Nephron (organoid): ENCODE data around the gene PARVA.

ENCODE experiments used
- H3K27ac Mint-ChIP-seq, 3 experiments: 2 replicates each; pipeline ENCODE4 v1.8.0; 2020; ENCODE audit warnings: mixed read lengths in 3 of 3, mild to moderate bottlenecking in 2 of 3, moderate library complexity in 1 of 3
- H3K27me3 Mint-ChIP-seq: 2 replicates; pipeline ENCODE4 v1.8.0; 2021; ENCODE audit warnings: low read depth, mild to moderate bottlenecking, moderate library complexity, mixed read lengths
- H3K36me3 Mint-ChIP-seq: 2 replicates; pipeline ENCODE4 v1.8.0; 2020; ENCODE audit warnings: low read depth, mixed read lengths
- H3K4me1 Mint-ChIP-seq: 2 replicates; pipeline ENCODE4 v1.8.0; 2020; ENCODE audit warnings: mixed read lengths
- H3K4me3 Mint-ChIP-seq, 3 experiments: 2 replicates each; pipeline ENCODE4 v1.8.0; 2020; ENCODE audit warnings: mild to moderate bottlenecking in 3 of 3, mixed read lengths in 3 of 3, moderate library complexity in 2 of 3
- H3K9me3 Mint-ChIP-seq: 2 replicates; pipeline ENCODE4 v1.8.0; 2020; ENCODE audit warnings: mixed read lengths
- CTCF ChIP-seq, 3 experiments: fragments of 200-600 bp; sonication (generic); IDR thresholded peaks; one replicate each; pipeline ENCODE4 v1.5.0; 2021; ENCODE audit warnings: antibody characterized with exemption in 3 of 3; ENCODE audit not compliant: unreplicated experiment in 3 of 3

PARVA gene

DNA sequence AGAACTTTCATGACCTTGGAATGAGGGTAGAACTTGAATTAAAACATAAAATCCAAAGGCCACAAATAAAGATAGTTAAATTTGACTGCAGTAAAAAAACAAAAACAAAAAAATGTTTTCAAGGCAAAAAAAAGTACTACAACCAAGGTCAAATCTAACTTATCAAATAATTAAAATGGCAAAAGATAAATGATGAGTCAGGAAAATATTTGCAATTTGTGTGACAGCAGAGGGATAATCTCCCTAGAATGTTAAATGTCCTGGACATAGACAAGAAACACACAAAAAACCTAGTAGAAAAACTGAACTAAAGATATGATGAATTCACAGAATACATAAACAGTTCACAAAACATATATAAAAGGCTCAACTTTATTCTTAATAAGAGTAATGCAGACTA lies 186.6 kb downstream of the PARVA start:
- Mint-ChIP-seq H3K4me1 (peaks cover 3% of the 10 kb centered on the region), H3K27me3 (no peaks in the 10 kb centered on the region), H3K27ac (no peak overlapping the region), H3K9me3 (peaks cover 10% of the 10 kb centered on the region), H3K4me3 (no peak overlapping the region), H3K36me3 (peaks cover 5% of the 10 kb centered on the region)
- TF ChIP-seq CTCF (IDR thresholded peaks at IDR 0.05; ENCODE audit: unreplicated experiment in 3 of 3) = no peak

GRCh38 chr11:12565406-12565805 lies 188.0 kb downstream of the PARVA start:
- TF ChIP-seq CTCF (IDR thresholded peaks at IDR 0.05; ENCODE audit: unreplicated experiment in 3 of 3) = no peak
- Mint-ChIP-seq H3K27me3 (no peaks in the 10 kb centered on the region), H3K27ac (no peak overlapping the region), H3K9me3 (peaks cover 10% of the 10 kb centered on the region), H3K4me1 (peaks cover 3% of the 10 kb centered on the region), H3K36me3 (peaks cover 5% of the 10 kb centered on the region), H3K4me3 (no peak overlapping the region)

DNA sequence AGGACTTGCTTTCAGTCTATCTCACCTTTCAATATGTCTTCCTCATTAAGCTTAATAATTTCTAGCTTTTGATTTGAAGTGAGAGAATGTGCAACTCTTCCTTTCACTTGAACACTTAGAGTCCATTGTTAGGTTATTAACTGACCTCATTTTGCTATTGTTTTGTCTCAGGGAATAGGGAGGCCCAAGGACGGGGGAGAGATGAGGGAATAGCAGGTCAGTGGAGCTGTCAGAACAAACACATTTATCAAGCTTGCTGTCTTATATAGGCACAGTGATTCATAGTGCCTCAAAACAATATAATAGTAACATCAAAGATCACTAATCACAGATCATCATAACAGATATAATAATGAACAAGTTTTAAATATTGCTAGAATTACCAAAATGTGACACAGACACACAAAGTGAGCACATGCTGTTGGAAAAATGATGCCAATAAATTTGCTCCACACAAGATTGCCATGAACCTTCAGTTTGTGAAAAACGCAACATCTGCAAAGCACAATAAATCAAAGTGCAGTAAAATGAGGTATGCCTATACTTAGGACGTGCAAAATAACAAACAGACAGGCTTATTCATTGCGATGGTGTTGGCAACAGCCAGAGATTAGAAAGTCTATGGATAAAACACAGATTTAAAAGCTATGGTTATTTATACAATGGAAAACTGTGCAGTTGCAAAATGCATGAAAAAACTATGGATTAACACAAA lies 190.5 kb downstream of the PARVA start:
- Mint-ChIP-seq H3K36me3 (peaks cover 5% of the 10 kb centered on the region), H3K4me3 (no peak overlapping the region)

GRCh38 chr11:12569499-12570425 lies 192.4 kb downstream of the PARVA start:
- TF ChIP-seq CTCF (IDR thresholded peaks at IDR 0.05; ENCODE audit: unreplicated experiment in 3 of 3) = no peak
- Mint-ChIP-seq H3K4me1 (peaks cover 3% of the 10 kb centered on the region), H3K9me3 (peaks cover 12% of the 10 kb centered on the region), H3K27me3 (no peaks in the 10 kb centered on the region), H3K27ac (no peak overlapping the region), H3K36me3 (peaks cover 5% of the 10 kb centered on the region), H3K4me3 (no peak overlapping the region)

More for the DNA sequence above, 190.5 kb downstream of the PARVA start:
- Mint-ChIP-seq H3K9me3 (peaks cover 10% of the 10 kb centered on the region), H3K4me1 (peaks cover 3% of the 10 kb centered on the region), H3K27ac (peak overlapping the region in 2 of 3 experiments; percentile 27 to 72), H3K27me3 (no peaks in the 10 kb centered on the region)
- no peak for TF ChIP-seq CTCF (IDR thresholded peaks at IDR 0.05; ENCODE audit: unreplicated experiment in 3 of 3)

GRCh38 chr11:12573707-12574485 lies 196.5 kb downstream of the PARVA start:
- Mint-ChIP-seq H3K9me3 (peaks cover 2% of the 10 kb centered on the region), H3K4me1 (no peaks in the 10 kb centered on the region), H3K27me3 (no peaks in the 10 kb centered on the region), H3K36me3 (no peaks in the 10 kb centered on the region), H3K4me3 (no peak overlapping the region), H3K27ac (no peak overlapping the region)
- no peak for TF ChIP-seq CTCF (IDR thresholded peaks at IDR 0.05; ENCODE audit: unreplicated experiment in 3 of 3)
